Naive thymus-derived CD8-positive, alpha-beta T cell (primary cell): Measurements from ENCODE around the gene SNX21. TPM values are rescaled to one million over a fixed set of nuclear protein-coding genes. Genes with fewer than 3 reads are reported as not detected.

Experiments
- ATAC-seq, 2 donors: fragments of 150-1000 bp; cut with Tn5 transposase in 1 of 2; sonication (Bioruptor Pico), chemical (Tn5 transposase) in 1 of 2; 1 replicate in 1 of 2; 2 replicates in 1 of 2; pipeline ENCODE4 v1.10.0; 2021; ENCODE audit warnings: mild to moderate bottlenecking in 2 of 2, moderate library complexity in 2 of 2
- POLR2A ChIA-PET: fragments of 350-600 bp; sonication (Branson Sonifier 250); formaldehyde crosslinking; loops from one replicate; lab custom pipeline; 2021; ENCODE audit warnings: antibody characterized with exemption; lab: Charles Lee
- DNase-seq, 10 donors: peaks; one replicate each; pipeline versions ENCODE4 v3.0.0 to v3.0.0-alpha.2; 2020 to 2022
- H3K27ac Mint-ChIP-seq, 10 donors: one replicate each; pipeline ENCODE4 v1.8.0; 2020 to 2022; ENCODE audit warnings: mild to moderate bottlenecking in 10 of 10, mixed read lengths in 10 of 10, moderate library complexity in 4 of 10, inconsistent platforms in 1 of 10
- H3K27me3 Mint-ChIP-seq, 5 donors: one replicate each; pipeline ENCODE4 v1.8.0; 2021 to 2022; ENCODE audit warnings: mixed read lengths in 5 of 5
- H3K36me3 Mint-ChIP-seq, 3 donors: one replicate each; pipeline ENCODE4 v1.8.0; 2020 to 2022; ENCODE audit warnings: mixed read lengths in 3 of 3, mild to moderate bottlenecking in 2 of 3, inconsistent platforms in 1 of 3
- H3K4me1 Mint-ChIP-seq, 4 donors: one replicate each; pipeline ENCODE4 v1.8.0; 2021 to 2022; ENCODE audit warnings: mixed read lengths in 4 of 4
- H3K4me3 Mint-ChIP-seq, 10 donors: one replicate each; pipeline ENCODE4 v1.8.0; 2020 to 2022; ENCODE audit warnings: mild to moderate bottlenecking in 10 of 10, mixed read lengths in 10 of 10, moderate library complexity in 6 of 10, inconsistent platforms in 1 of 10
- H3K9me3 Mint-ChIP-seq, 9 donors: one replicate each; pipeline ENCODE4 v1.8.0; 2020 to 2022; ENCODE audit warnings: mixed read lengths in 9 of 9, mild to moderate bottlenecking in 3 of 9, inconsistent platforms in 1 of 9, moderate library complexity in 1 of 9
- polyA plus RNA-seq, 3 donors: library from polyadenylated mRNA; unstranded; fragments of 300-500 nt; fragmentation: Illumina TruSeq; gene quantifications; one replicate each; pipeline ENCODE4 v1.2.3, GENCODE V29; 2021
- total RNA-seq, 8 experiments: library from RNA in 2 of 8; stranded (reverse) in 2 of 8; gene quantifications; one replicate each; pipeline ENCODE4 v1.2.3 and lab custom pipeline; 2021 to 2026

Gene SNX21
- total and polyA plus RNA-seq, 5 experiments from 2014 or later, result 0.30 to 2.2 (median 1.4) TPM

- Mint-ChIP-seq H3K36me3 (peaks cover 0 to 44% (median 0%) of the 10 kb centered on the region in 3 donors), H3K4me3 (no peak overlapping the region), H3K9me3 (no peaks in the 10 kb centered on the region), H3K27me3 (no peaks in the 10 kb centered on the region), H3K4me1 (peaks cover 0 to 12% (median 5%) of the 10 kb centered on the region in 4 donors), H3K27ac (no peak overlapping the region)
- DNase-seq (no peak), ATAC-seq (no peak)
- POLR2A ChIA-PET, result interaction anchor here (1.0 to 1.1 kb wide), 2 partner anchors 16 to 17 kb away, joined by 3 read pairs; no protein-coding TSS in a partner anchor
These were observed 7.2 kb downstream of the SNX21 start for GRCh38 chr20:45840700-45841198.

GRCh38 chr20:45841407-45842129 lies 8.0 kb downstream of the SNX21 start:
- H3K27me3 Mint-ChIP-seq, result no peaks in the 10 kb centered on the region
- H3K9me3 Mint-ChIP-seq, result no peaks in the 10 kb centered on the region
- DNase-seq, result no peak
- H3K4me1 Mint-ChIP-seq, result peaks cover 0 to 12% (median 5%) of the 10 kb centered on the region in 4 donors
- POLR2A ChIA-PET, result interaction anchor here (1.1 kb wide), 2 partner anchors 15 to 93 kb away, joined by 3 read pairs; partner anchors contain the start of gene PCIF1
- no peak overlapping the region for H3K4me3 Mint-ChIP-seq
- no peak for ATAC-seq
- H3K27ac Mint-ChIP-seq, result no peak overlapping the region
- peaks cover 0 to 53% (median 3%) of the 10 kb centered on the region in 3 donors for H3K36me3 Mint-ChIP-seq

GRCh38 chr20:45842169-45842812 lies 8.7 kb downstream of the SNX21 start:
- H3K4me3 Mint-ChIP-seq, result no peak overlapping the region
- H3K27ac Mint-ChIP-seq, result peak overlapping the region in 1 of 10 donors; percentile 44
- H3K4me1 Mint-ChIP-seq, result peaks cover 0 to 12% (median 5%) of the 10 kb centered on the region in 4 donors
- ATAC-seq (no peak), DNase-seq (no peak)
- POLR2A ChIA-PET, result interaction anchor here (1.1 kb wide), 1 partner anchor 93 kb away, joined by 3 read pairs; the partner anchor contains the start of gene PCIF1
- peaks cover 0 to 57% (median 3%) of the 10 kb centered on the region in 3 donors for H3K36me3 Mint-ChIP-seq
- no peaks in the 10 kb centered on the region for H3K9me3 Mint-ChIP-seq
- H3K27me3 Mint-ChIP-seq, result no peaks in the 10 kb centered on the region

GRCh38 chr20:45843506-45843905 lies 9.9 kb downstream of the SNX21 start:
- Mint-ChIP-seq H3K4me3 (no peak overlapping the region), H3K9me3 (no peaks in the 10 kb centered on the region), H3K27ac (peak overlapping the region in 1 of 10 donors; percentile 35), H3K27me3 (no peaks in the 10 kb centered on the region), H3K4me1 (peaks cover 0 to 12% (median 5%) of the 10 kb centered on the region in 4 donors), H3K36me3 (peaks cover 0 to 65% (median 5%) of the 10 kb centered on the region in 3 donors)
- DNase-seq (no peak), ATAC-seq (no peak)
- POLR2A ChIA-PET, result no interaction called here

- Mint-ChIP-seq H3K27me3 (no peaks in the 10 kb centered on the region), H3K36me3 (peaks cover 0 to 78% (median 9%) of the 10 kb centered on the region in 3 donors), H3K27ac (no peak overlapping the region), H3K4me3 (no peak overlapping the region), H3K4me1 (peaks cover 1 to 12% (median 8%) of the 10 kb centered on the region in 4 donors), H3K9me3 (no peaks in the 10 kb centered on the region)
- POLR2A ChIA-PET, result interaction anchor here (0.7 kb wide), 1 partner anchor 9 kb away, joined by 3 read pairs; no protein-coding TSS in a partner anchor
- ATAC-seq (no peak), DNase-seq (no peak)
These were observed 11.9 kb downstream of the SNX21 start for GRCh38 chr20:45845452-45845851.

GRCh38 chr20:45848421-45848820 lies 14.8 kb downstream of the SNX21 start:
- POLR2A ChIA-PET, result interaction anchor here (0.9 kb wide), 1 partner anchor 14 kb away, joined by 4 read pairs; no protein-coding TSS in a partner anchor
- H3K27ac Mint-ChIP-seq, result peak overlapping the region in 1 of 10 donors; percentile 79
- H3K4me3 Mint-ChIP-seq, result no peak overlapping the region
- no peaks in the 10 kb centered on the region for H3K27me3 Mint-ChIP-seq
- no peaks in the 10 kb centered on the region for H3K9me3 Mint-ChIP-seq
- DNase-seq (no peak), ATAC-seq (no peak)
- peaks cover 1 to 12% (median 5%) of the 10 kb centered on the region in 4 donors for H3K4me1 Mint-ChIP-seq
- peaks cover 0 to 80% (median 21%) of the 10 kb centered on the region in 3 donors for H3K36me3 Mint-ChIP-seq

- Mint-ChIP-seq H3K4me3 (no peak overlapping the region), H3K36me3 (peaks cover 0 to 81% (median 23%) of the 10 kb centered on the region in 3 donors), H3K27me3 (no peaks in the 10 kb centered on the region), H3K9me3 (no peaks in the 10 kb centered on the region), H3K4me1 (peaks cover 1 to 14% (median 11%) of the 10 kb centered on the region in 4 donors), H3K27ac (peak overlapping the region in 3 of 10 donors; percentile 5 to 79 (median 37))
- POLR2A ChIA-PET, result interaction anchor here (0.9 kb wide), 1 partner anchor 15 kb away, joined by 4 read pairs; no protein-coding TSS in a partner anchor
- ATAC-seq (no peak), DNase-seq (no peak)
These were observed 15.5 kb downstream of the SNX21 start for GRCh38 chr20:45848969-45849582.

GRCh38 chr20:45850238-45850637 lies 16.6 kb downstream of the SNX21 start:
- Mint-ChIP-seq H3K27me3 (no peaks in the 10 kb centered on the region), H3K27ac (no peak overlapping the region), H3K4me1 (peaks cover 4 to 25% (median 19%) of the 10 kb centered on the region in 4 donors), H3K36me3 (peaks cover 0 to 76% (median 23%) of the 10 kb centered on the region in 3 donors), H3K4me3 (no peak overlapping the region), H3K9me3 (no peaks in the 10 kb centered on the region)
- POLR2A ChIA-PET, result no interaction called here
- ATAC-seq (no peak), DNase-seq (no peak)

- Mint-ChIP-seq H3K4me3 (peak overlapping the region in 1 of 10 donors; percentile 15), H3K4me1 (peaks cover 6 to 30% (median 22%) of the 10 kb centered on the region in 4 donors), H3K9me3 (no peaks in the 10 kb centered on the region), H3K27ac (no peak overlapping the region), H3K27me3 (no peaks in the 10 kb centered on the region), H3K36me3 (peaks cover 0 to 69% (median 23%) of the 10 kb centered on the region in 3 donors)
- POLR2A ChIA-PET, result interaction anchor here (0.6 kb wide), 1 partner anchor 39 kb away, joined by 3 read pairs; no protein-coding TSS in a partner anchor
- ATAC-seq (no peak), DNase-seq (no peak)
These were observed 17.3 kb downstream of the SNX21 start for GRCh38 chr20:45850926-45851325.

GRCh38 chr20:45851501-45851900 lies 17.9 kb downstream of the SNX21 start:
- POLR2A ChIA-PET, result interaction anchor here (0.7 kb wide), 1 partner anchor 13 kb away, joined by 4 read pairs; no protein-coding TSS in a partner anchor
- no peaks in the 10 kb centered on the region for H3K9me3 Mint-ChIP-seq
- H3K36me3 Mint-ChIP-seq, result peaks cover 0 to 63% (median 22%) of the 10 kb centered on the region in 3 donors
- H3K4me1 Mint-ChIP-seq, result peaks cover 6 to 36% (median 28%) of the 10 kb centered on the region in 4 donors
- H3K27ac Mint-ChIP-seq, result no peak overlapping the region
- DNase-seq, result no peak
- ATAC-seq, result no peak
- H3K4me3 Mint-ChIP-seq, result peak overlapping the region in 1 of 10 donors; percentile 20
- H3K27me3 Mint-ChIP-seq, result no peaks in the 10 kb centered on the region

GRCh38 chr20:45852326-45852725 lies 18.7 kb downstream of the SNX21 start:
- H3K36me3 Mint-ChIP-seq, result peaks cover 0 to 58% (median 21%) of the 10 kb centered on the region in 3 donors
- peak overlapping the region in 1 of 10 donors; percentile 29 for H3K4me3 Mint-ChIP-seq
- POLR2A ChIA-PET, result interaction anchor here (0.7 kb wide), 1 partner anchor 13 kb away, joined by 4 read pairs; no protein-coding TSS in a partner anchor
- peak overlapping the region in 2 of 10 donors; percentile 21 to 72 for H3K27ac Mint-ChIP-seq
- H3K9me3 Mint-ChIP-seq, result no peaks in the 10 kb centered on the region
- no peak for DNase-seq
- no peaks in the 10 kb centered on the region for H3K27me3 Mint-ChIP-seq
- ATAC-seq, result no peak
- H3K4me1 Mint-ChIP-seq, result peaks cover 8 to 40% (median 34%) of the 10 kb centered on the region in 4 donors

GRCh38 chr20:45853484-45853883 lies 19.9 kb downstream of the SNX21 start:
- no peak overlapping the region for H3K27ac Mint-ChIP-seq
- POLR2A ChIA-PET, result no interaction called here
- no peaks in the 10 kb centered on the region for H3K9me3 Mint-ChIP-seq
- peaks cover 11 to 50% (median 45%) of the 10 kb centered on the region in 4 donors for H3K4me1 Mint-ChIP-seq
- DNase-seq (no peak), ATAC-seq (no peak)
- peak overlapping the region in 1 of 10 donors; percentile 74 for H3K4me3 Mint-ChIP-seq
- no peaks in the 10 kb centered on the region for H3K27me3 Mint-ChIP-seq
- H3K36me3 Mint-ChIP-seq, result peaks cover 0 to 50% (median 19%) of the 10 kb centered on the region in 3 donors
